ENCODE data around the gene NFIB.

DNA sequence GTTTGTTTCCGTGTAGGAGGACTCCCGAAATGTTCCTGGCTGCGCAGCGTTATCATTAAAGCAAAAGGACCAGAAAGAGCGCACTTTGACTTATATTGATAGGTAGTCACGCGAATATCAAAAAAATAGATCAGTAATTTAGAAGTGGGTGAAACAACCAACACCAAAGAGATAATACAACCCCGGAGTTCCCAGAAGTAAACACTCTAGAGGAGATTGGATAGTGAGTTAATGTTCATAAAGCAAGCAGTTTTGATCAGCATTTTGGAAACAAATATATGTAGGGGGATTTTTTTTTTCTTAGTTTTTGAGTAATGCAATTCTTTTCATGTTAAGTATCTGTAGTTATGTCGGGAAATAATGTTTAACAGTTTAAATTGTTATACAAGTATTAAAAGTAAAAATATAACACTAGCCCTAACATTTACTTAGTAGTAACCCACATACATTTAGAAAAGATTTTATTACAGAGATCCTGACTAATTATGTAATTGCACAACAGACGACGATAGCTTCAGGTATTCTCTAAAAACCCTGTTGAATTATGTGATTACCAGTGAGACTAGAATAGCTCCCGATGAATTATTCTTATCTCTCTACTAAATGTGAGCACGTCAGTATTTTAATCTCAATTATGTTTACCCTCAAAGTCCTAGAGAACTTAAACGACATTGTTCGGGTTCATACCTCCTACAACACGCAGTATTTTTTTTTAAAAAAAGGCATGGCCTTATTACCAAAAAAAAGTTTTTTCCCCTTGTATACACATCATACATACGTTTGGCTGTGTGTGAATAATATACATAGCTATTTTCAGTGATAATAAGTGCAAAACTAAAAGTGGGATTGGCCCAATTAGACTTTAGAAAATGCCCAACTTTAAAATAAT is 9.4 kb upstream of the NFIB start:
- TF ChIP-seq ZMYM4 (CRISPR knock-in tag; IDR thresholded peaks at IDR 0.05) (no peak), FOXK2 (IDR thresholded peaks at IDR 0.05) (no peak), FOXM1 (CRISPR knock-in tag; IDR thresholded peaks at IDR 0.05) (no peak), HNRNPL (IDR thresholded peaks at IDR 0.05; ENCODE audit: low read depth, low read length) (no peak), TGIF2 (CRISPR knock-in tag; IDR thresholded peaks at IDR 0.05) (no peak)

Measured in HepG2 (cell line).